ENCODE results near the gene MLLT1.

MLLT1 gene

GRCh38 chr19:6213696-6214641, 65.8 kb downstream of the MLLT1 start:
- TF ChIP-seq, protein P1, sequence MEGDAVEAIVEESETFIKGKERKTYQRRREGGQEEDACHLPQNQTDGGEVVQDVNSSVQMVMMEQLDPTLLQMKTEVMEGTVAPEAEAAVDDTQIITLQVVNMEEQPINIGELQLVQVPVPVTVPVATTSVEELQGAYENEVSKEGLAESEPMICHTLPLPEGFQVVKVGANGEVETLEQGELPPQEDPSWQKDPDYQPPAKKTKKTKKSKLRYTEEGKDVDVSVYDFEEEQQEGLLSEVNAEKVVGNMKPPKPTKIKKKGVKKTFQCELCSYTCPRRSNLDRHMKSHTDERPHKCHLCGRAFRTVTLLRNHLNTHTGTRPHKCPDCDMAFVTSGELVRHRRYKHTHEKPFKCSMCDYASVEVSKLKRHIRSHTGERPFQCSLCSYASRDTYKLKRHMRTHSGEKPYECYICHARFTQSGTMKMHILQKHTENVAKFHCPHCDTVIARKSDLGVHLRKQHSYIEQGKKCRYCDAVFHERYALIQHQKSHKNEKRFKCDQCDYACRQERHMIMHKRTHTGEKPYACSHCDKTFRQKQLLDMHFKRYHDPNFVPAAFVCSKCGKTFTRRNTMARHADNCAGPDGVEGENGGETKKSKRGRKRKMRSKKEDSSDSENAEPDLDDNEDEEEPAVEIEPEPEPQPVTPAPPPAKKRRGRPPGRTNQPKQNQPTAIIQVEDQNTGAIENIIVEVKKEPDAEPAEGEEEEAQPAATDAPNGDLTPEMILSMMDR (IDR thresholded peaks at IDR 0.05; ENCODE audit: low read length, missing control alignments): no peak
- H3K4me3 ChIP-seq (replicated peaks; ENCODE audit: low read depth, low read length): no peak overlapping the region
- no peak for DNase-seq (ENCODE audit: low read depth)

DNA sequence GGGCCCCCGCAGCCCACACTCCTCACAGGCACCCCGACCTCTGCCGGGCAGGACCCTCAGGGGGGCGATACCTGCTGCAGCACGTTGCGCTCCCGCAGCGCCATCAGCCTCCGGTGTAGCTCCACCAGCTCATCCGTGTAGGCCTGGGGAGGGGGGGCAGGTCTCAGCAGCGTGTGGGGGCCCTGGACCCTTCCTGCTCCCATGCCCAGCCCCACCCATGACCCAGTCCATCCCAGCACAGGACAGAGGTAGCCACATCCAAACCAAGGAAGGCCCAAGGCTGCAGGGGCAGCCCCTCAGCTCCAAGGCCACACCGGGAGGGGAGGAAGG, 66.5 kb downstream of the MLLT1 start:
- TF ChIP-seq, protein P1 (IDR thresholded peaks at IDR 0.05; ENCODE audit: low read length, missing control alignments): no peak
- no peak overlapping the region for H3K4me3 ChIP-seq (replicated peaks; ENCODE audit: low read depth, low read length)
- no peak for DNase-seq (ENCODE audit: low read depth)

DNA sequence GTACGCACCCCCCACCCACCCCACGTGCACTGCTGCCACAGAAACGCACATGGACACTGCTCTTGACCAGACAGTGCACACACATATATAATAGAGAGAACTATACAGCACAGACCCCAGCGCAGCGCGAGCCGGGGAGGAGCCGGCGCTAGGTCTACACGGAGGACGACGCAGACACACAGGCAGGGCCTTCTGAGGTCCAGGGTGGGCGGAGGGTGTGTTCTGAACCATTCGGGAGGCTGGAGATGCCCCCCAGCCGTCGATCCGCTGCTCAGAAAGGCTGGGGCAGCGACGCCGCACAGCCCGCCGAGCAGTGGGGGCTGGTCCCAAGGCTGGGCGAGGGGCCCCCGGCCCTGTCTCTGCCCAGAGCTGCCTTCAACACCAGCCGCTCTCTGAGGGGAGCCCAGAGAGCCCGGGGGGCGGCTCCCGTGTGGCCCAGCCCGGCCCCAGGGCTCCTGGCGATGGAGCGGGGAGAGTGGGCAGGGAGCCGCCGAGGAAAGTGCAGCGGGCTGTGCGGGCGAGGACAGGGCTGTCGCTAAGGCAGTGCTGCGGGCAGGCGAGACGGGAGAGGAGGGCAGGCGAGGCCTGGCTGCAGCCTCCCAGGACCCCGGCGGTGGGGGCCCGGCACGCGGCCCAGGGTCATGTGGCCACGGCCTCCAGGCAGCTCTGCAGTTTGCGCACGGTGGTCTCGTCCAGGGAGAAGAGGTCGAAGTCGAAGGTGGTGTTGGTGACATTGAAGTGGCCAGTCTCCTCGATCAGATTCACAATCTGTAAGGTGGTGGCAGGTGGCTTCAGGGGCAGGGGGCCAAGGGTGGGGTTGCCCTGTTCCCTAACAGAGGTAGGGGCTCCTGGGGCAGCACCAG, 67.1 kb downstream of the MLLT1 start:
- TF ChIP-seq, protein P1 (IDR thresholded peaks at IDR 0.05; ENCODE audit: low read length, missing control alignments): no peak
- no peak overlapping the region for H3K4me3 ChIP-seq (replicated peaks; ENCODE audit: low read depth, low read length)
- no peak for DNase-seq (ENCODE audit: low read depth)

DNA sequence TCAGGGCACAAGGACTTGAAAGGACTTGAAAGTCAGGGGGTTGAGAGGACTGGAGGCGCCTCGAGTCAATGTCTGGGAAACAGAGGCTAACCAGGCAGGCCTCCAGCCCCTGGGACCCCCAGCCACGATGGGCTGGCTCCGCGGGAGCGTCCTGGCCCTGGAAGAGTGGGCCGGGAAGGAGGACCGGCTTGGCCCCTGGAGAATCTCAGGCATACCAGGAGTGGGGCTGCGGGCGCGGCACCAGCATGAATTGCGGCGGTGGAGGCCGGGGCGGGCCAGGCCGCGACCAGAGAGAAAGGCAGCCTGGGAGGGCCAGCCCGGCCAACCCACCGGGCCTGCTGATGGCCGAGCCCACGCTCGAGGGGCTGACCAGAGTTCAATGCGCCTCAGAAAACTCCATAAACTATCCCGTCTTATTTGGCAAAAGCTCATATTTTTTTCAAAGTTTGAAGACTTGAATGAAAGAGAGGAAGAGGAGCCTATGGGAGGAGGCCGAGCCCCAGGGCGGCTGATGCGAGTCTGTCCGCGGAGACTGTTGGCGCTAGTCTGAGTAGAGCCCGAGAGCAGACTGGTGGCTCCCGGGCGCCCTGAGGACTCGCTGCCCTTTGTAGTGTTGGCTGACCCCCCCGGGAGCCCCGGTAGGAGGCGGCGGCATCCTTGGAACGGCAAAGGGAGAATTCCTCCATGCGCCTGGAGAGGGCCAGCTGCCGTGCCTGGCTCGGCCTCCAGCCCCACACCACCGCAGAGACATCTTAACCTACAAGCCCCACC, 68.0 kb downstream of the MLLT1 start:
- TF ChIP-seq, protein P1 (IDR thresholded peaks at IDR 0.05; ENCODE audit: low read length, missing control alignments): no peak
- H3K4me3 ChIP-seq (replicated peaks; ENCODE audit: low read depth, low read length): no peak overlapping the region
- DNase-seq (ENCODE audit: low read depth): no peak

GRCh38 chr19:6210721-6211600, 68.8 kb downstream of the MLLT1 start:
- TF ChIP-seq, protein P1 (IDR thresholded peaks at IDR 0.05; ENCODE audit: low read length, missing control alignments): no peak
- no peak overlapping the region for H3K4me3 ChIP-seq (replicated peaks; ENCODE audit: low read depth, low read length)
- no peak for DNase-seq (ENCODE audit: low read depth)

DNA sequence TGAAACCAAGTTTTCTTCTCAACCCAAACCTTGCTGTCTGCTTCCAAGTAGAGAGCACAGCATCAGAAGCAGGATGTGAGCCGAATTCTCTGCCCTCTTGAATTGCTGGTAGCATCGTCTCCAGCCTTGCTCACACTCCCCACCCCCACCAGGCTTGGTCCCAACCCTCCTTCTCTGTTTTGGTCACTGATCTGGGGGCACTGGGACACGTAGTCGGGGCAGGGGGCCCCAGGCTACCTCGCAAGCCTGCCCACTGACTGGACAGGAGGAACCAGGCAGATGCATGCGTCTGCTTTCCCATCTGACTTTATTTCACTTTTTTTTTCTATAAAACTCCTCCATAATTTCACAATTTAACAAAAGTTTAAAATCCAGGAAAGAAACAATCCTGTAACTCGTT, 69.7 kb downstream of the MLLT1 start:
- no peak for DNase-seq (ENCODE audit: low read depth)
- TF ChIP-seq, protein P1 (IDR thresholded peaks at IDR 0.05; ENCODE audit: low read length, missing control alignments): no peak
- no peak overlapping the region for H3K4me3 ChIP-seq (replicated peaks; ENCODE audit: low read depth, low read length)

Data from fibroblast of pulmonary artery (primary cell).